HG03575 (cell line): ENCODE results near the gene CDK18.

Source experiments
- ATAC-seq: cut with Tn5 transposase; IDR thresholded peaks from one replicate; pipeline ENCODE4 v1.9.1; 2021; ENCODE audit not compliant: unreplicated experiment, insufficient number of reproducible peaks, low FRiP score; ENCODE audit errors: extremely low read depth

Gene CDK18

GRCh38 chr1:205532996-205533735 lies 28.7 kb downstream of the CDK18 start:
- ATAC-seq: no peak

- no peak for ATAC-seq
Observed at GRCh38 chr1:205533748-205534443, 29.4 kb downstream of the CDK18 start.

GRCh38 chr1:205534444-205534985 lies 30.0 kb downstream of the CDK18 start:
- ATAC-seq: no peak

GRCh38 chr1:205535096-205535495 lies 30.6 kb downstream of the CDK18 start:
- no peak for ATAC-seq

GRCh38 chr1:205535866-205536758 lies 31.6 kb downstream of the CDK18 start:
- ATAC-seq: no peak

GRCh38 chr1:205536759-205537361 lies 32.4 kb downstream of the CDK18 start:
- no peak for ATAC-seq

- no peak for ATAC-seq
Observed at GRCh38 chr1:205537386-205538018, 33.0 kb downstream of the CDK18 start.

GRCh38 chr1:205538235-205538840 lies 33.9 kb downstream of the CDK18 start:
- ATAC-seq: no peak

GRCh38 chr1:205541161-205541886 lies 36.9 kb downstream of the CDK18 start:
- no peak for ATAC-seq

GRCh38 chr1:205542367-205542766 lies 37.9 kb downstream of the CDK18 start:
- ATAC-seq: no peak

GRCh38 chr1:205543351-205544301 lies 39.2 kb downstream of the CDK18 start:
- ATAC-seq: no peak

GRCh38 chr1:205545001-205545919 lies 40.8 kb downstream of the CDK18 start:
- no peak for ATAC-seq

- ATAC-seq: no peak
Observed at GRCh38 chr1:205545991-205546390, 41.5 kb downstream of the CDK18 start.

GRCh38 chr1:205546541-205546940 lies 42.1 kb downstream of the CDK18 start:
- ATAC-seq: no peak

- ATAC-seq: no peak
Observed at GRCh38 chr1:205547936-205548827, 43.7 kb downstream of the CDK18 start.
